Body of pancreas (tissue), 4 donors: Measurements from ENCODE around the gene DZIP1.

Source experiments
- CTCF ChIP-seq, 7 experiments: fragments of 450-650 bp in 4 of 7; fragments of 200-600 bp in 3 of 7; sonication (generic) in 3 of 7; IDR thresholded peaks; one replicate each; pipeline ENCODE4 v1.5.1; 2016 to 2019; ENCODE audit warnings: antibody characterized with exemption in 7 of 7
- POLR2A ChIP-seq, 3 donors: fragments of 450-650 bp; IDR thresholded peaks; one replicate each; pipeline ENCODE4 v1.6.1; 2016; ENCODE audit warnings: antibody characterized with exemption in 3 of 3, mild to moderate bottlenecking in 2 of 3

DNA sequence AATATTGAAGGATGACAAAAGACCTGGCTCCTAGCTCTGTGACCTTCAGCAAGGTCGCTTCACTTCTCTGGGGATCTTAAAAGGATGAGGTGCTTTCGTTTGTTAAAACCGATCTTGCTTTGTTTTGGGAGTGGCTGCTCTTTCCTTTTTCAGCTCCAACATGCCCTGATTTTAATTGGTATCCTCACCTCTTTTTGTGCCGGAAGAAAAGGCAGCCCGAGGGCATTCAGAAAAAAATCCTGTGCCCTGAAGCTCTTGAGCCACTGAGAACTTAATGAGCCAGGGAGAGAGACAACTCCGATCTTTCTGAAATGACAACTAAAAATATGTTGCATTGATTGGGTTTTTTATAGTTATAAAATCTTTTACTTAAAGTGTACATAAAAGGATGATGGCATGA, 72.6 kb downstream of the DZIP1 start:
- no peak for TF ChIP-seq CTCF (IDR thresholded peaks at IDR 0.05)
- no peak for TF ChIP-seq POLR2A (IDR thresholded peaks at IDR 0.05)
